Natural killer cell (primary cell): ENCODE measurements around the gene RAB8B. TPM values are rescaled to one million over a fixed set of nuclear protein-coding genes. Genes with fewer than 3 reads are reported as not detected.

Experiments used
- ATAC-seq, 3 donors: fragments of 150-1000 bp in 2 of 3; fragments of 200-7000 bp in 1 of 3; cut with Tn5 transposase; 1 replicate in 1 of 3; 2 replicates in 2 of 3; pipeline ENCODE4 v1.10.0; 2021; ENCODE audit warnings: mild to moderate bottlenecking in 2 of 3, moderate library complexity in 2 of 3
- DNase-seq, 2 donors: peaks; one replicate each; pipeline versions ENCODE4 v3.0.0 to v3.0.0-alpha.2; 2013 to 2021; ENCODE audit warnings: mixed read lengths in 1 of 2
- H3K27ac ChIP-seq: one replicate; pipeline ENCODE4 v1.5.1; 2013; ENCODE audit warnings: mild to moderate bottlenecking, low read length
- H3K27me3 ChIP-seq: one replicate; pipeline ENCODE4 v1.6.1; 2013; ENCODE audit warnings: low read length; ENCODE audit not compliant: control insufficient read depth, insufficient read depth
- H3K36me3 ChIP-seq: one replicate; pipeline ENCODE4 v1.6.1; 2013; ENCODE audit warnings: low read length; ENCODE audit not compliant: control insufficient read depth, insufficient read depth
- H3K4me1 ChIP-seq: one replicate; pipeline ENCODE4 v1.6.1; 2013; ENCODE audit warnings: low read length; ENCODE audit not compliant: control insufficient read depth, insufficient read depth
- H3K4me3 ChIP-seq: one replicate; pipeline ENCODE4 v1.5.1; 2013; ENCODE audit warnings: low read length
- H3K9me3 ChIP-seq: one replicate; pipeline ENCODE4 v1.6.1; 2013; ENCODE audit warnings: low read length; ENCODE audit not compliant: control insufficient read depth, insufficient read depth
- H3K27ac Mint-ChIP-seq, 2 donors: one replicate each; pipeline ENCODE4 v1.8.0; 2022; ENCODE audit warnings: mild to moderate bottlenecking in 2 of 2, mixed read lengths in 2 of 2, moderate library complexity in 1 of 2
- H3K27me3 Mint-ChIP-seq, 2 donors: one replicate each; pipeline ENCODE4 v1.8.0; 2022; ENCODE audit warnings: low read depth in 2 of 2, mixed read lengths in 2 of 2
- H3K36me3 Mint-ChIP-seq: one replicate; pipeline ENCODE4 v1.8.0; 2022; ENCODE audit warnings: mixed read lengths
- H3K4me1 Mint-ChIP-seq, 2 donors: one replicate each; pipeline ENCODE4 v1.8.0; 2022; ENCODE audit warnings: mixed read lengths in 2 of 2
- H3K4me3 Mint-ChIP-seq: one replicate; pipeline ENCODE4 v1.8.0; 2022; ENCODE audit warnings: mild to moderate bottlenecking, moderate library complexity, mixed read lengths
- H3K9me3 Mint-ChIP-seq, 2 donors: one replicate each; pipeline ENCODE4 v1.8.0; 2022; ENCODE audit warnings: mixed read lengths in 2 of 2
- WGBS: methylation state at CpG from one replicate; pipeline ENCODE4 v1.1.7; 2013; ENCODE audit warnings: missing lambda C conversion rate; ENCODE audit not compliant: insufficient coverage; 5-methylcytosine and 5-hydroxymethylcytosine counted together
- intact Hi-C: fragments of 100-400 bp; cut with micrococcal nuclease; formaldehyde crosslinking; loops from one replicate; pipeline ENCODE4 v1.14.2; 2022
- total RNA-seq, 4 donors: library from RNA; stranded (reverse); fragments of 120-200 nt in 1 of 4; gene quantifications; one replicate each; pipeline versions ENCODE4 v1.2.3 to v1.2.4, GENCODE V29; 2013 to 2022
- TF ChIP-seq, protein P1 (sequence below): fragments of 200-600 bp; IDR thresholded peaks from one replicate; pipeline ENCODE4 v1.8.0; 2022; ENCODE audit warnings: antibody characterized with exemption

RAB8B gene
- total RNA-seq, 3 donors from 2014 or later (not counting 1 experiment from before 2014, with no cell fraction given) = 128 to 155 (median 137) TPM

- TF ChIP-seq, protein P1, sequence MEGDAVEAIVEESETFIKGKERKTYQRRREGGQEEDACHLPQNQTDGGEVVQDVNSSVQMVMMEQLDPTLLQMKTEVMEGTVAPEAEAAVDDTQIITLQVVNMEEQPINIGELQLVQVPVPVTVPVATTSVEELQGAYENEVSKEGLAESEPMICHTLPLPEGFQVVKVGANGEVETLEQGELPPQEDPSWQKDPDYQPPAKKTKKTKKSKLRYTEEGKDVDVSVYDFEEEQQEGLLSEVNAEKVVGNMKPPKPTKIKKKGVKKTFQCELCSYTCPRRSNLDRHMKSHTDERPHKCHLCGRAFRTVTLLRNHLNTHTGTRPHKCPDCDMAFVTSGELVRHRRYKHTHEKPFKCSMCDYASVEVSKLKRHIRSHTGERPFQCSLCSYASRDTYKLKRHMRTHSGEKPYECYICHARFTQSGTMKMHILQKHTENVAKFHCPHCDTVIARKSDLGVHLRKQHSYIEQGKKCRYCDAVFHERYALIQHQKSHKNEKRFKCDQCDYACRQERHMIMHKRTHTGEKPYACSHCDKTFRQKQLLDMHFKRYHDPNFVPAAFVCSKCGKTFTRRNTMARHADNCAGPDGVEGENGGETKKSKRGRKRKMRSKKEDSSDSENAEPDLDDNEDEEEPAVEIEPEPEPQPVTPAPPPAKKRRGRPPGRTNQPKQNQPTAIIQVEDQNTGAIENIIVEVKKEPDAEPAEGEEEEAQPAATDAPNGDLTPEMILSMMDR = no peak
- peaks cover 14 to 15% of the 10 kb centered on the region in 2 donors for H3K4me1 Mint-ChIP-seq
- ATAC-seq = no peak
- no peak for DNase-seq
- Histone ChIP-seq H3K4me3 (peak overlapping the region; percentile 69), H3K4me1 (peaks cover 6% of the 10 kb centered on the region), H3K9me3 (no peaks in the 10 kb centered on the region), H3K27me3 (no peaks in the 10 kb centered on the region), H3K36me3 (peaks cover 14% of the 10 kb centered on the region), H3K27ac (peak overlapping the region; percentile 80)
- 19% methylated on average over 10 of the region's 10 CpGs for WGBS
- H3K27me3 Mint-ChIP-seq = no peaks in the 10 kb centered on the region
- H3K36me3 Mint-ChIP-seq = no peaks in the 10 kb centered on the region
- intact Hi-C loops = loop anchor here (2.0 to 5.0 kb wide), 3 partner anchors 34 to 107 kb away; partner anchors contain the start of gene LACTB
- peak overlapping the region; percentile 95 to 97 for H3K27ac Mint-ChIP-seq
- H3K9me3 Mint-ChIP-seq = no peaks in the 10 kb centered on the region
- peak overlapping the region; percentile 99 for H3K4me3 Mint-ChIP-seq
Observed at GRCh38 chr15:63156086-63156710, 33.2 kb upstream of the RAB8B start.

DNA sequence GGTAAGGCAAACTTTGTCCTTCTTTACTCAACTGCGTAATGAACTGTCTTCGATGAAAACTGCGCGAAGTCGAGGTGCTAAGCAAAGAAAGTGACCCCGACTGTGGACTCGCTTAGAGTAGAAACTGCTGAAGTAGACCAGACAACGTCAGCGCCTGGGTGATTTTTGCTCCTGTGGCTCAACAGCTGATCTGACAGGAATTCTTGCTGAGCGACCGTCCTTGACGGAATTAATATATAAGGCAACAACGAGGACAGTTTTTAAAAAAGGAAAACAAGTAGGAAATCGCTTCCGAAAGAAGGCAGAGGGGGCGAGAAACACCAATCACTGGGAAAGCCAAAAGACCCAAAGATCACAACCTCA lies 32.7 kb upstream of the RAB8B start:
- peak overlapping the region; percentile 95 to 97 for H3K27ac Mint-ChIP-seq
- H3K27me3 Mint-ChIP-seq = no peaks in the 10 kb centered on the region
- peak overlapping the region; percentile 69 for H3K4me3 ChIP-seq
- intact Hi-C loops = loop anchor here (1.0 to 5.0 kb wide), 4 partner anchors 33 to 108 kb away; partner anchors contain the start of genes LACTB and RAB8B
- H3K27me3 ChIP-seq = no peaks in the 10 kb centered on the region
- peaks cover 14 to 15% of the 10 kb centered on the region in 2 donors for H3K4me1 Mint-ChIP-seq
- no peaks in the 10 kb centered on the region for H3K9me3 ChIP-seq
- H3K36me3 Mint-ChIP-seq = no peaks in the 10 kb centered on the region
- TF ChIP-seq, protein P1 = no peak
- H3K27ac ChIP-seq = peak overlapping the region; percentile 80
- DNase-seq (peak in 1 of 2 donors; percentile 46), ATAC-seq (peak in 2 of 3 donors; percentile 17 to 36)
- H3K4me1 ChIP-seq = peaks cover 6% of the 10 kb centered on the region
- 0% methylated on average over 16 of the region's 16 CpGs for WGBS
- H3K36me3 ChIP-seq = peaks cover 14% of the 10 kb centered on the region
- H3K9me3 Mint-ChIP-seq = no peaks in the 10 kb centered on the region
- H3K4me3 Mint-ChIP-seq = peak overlapping the region; percentile 99

GRCh38 chr15:63157118-63157843 lies 32.1 kb upstream of the RAB8B start, which contains the start of gene RPS27L:
TSS of gene RPS27L (minus strand) at chr15:63157477. CDS start at chr15:63157405, 72 bp downstream.
- WGBS = under 1% methylated on average over 59 of the region's 60 CpGs

More at GRCh38 chr15:63157118-63157843, 32.1 kb upstream of the RAB8B start, which contains the start of gene RPS27L:
- ATAC-seq (peak; percentile 93 to 97 (median 94)), DNase-seq (peak; percentile 80 to 90)
- peak within 1 kb of the TSS; percentile 80 for H3K27ac ChIP-seq
- peak within 1 kb of the TSS; percentile 69 for H3K4me3 ChIP-seq
- no peaks in the 10 kb centered on the region for H3K27me3 ChIP-seq
- H3K4me3 Mint-ChIP-seq = peak within 1 kb of the TSS; percentile 99
- no peaks in the 10 kb centered on the region for H3K9me3 Mint-ChIP-seq
- H3K27ac Mint-ChIP-seq = peak within 1 kb of the TSS; percentile 95 to 97
- TF ChIP-seq, protein P1 = no peak
- peaks cover 14 to 15% of the 10 kb centered on the region in 2 donors for H3K4me1 Mint-ChIP-seq
- no peaks in the 10 kb centered on the region for H3K27me3 Mint-ChIP-seq
- intact Hi-C loops = loop anchor here (1.0 to 5.0 kb wide), 4 partner anchors 32 to 108 kb away; partner anchors contain the start of genes LACTB and RAB8B
- H3K36me3 Mint-ChIP-seq = no peaks in the 10 kb centered on the region
- peaks cover 6% of the 10 kb centered on the region for H3K4me1 ChIP-seq
- no peaks in the 10 kb centered on the region for H3K9me3 ChIP-seq
- H3K36me3 ChIP-seq = peaks cover 14% of the 10 kb centered on the region
